ENCODE measurements around the gene AP1S3.
"Not testable (repeated sequence)": the region's sequence is repeated elsewhere in the genome, so short reads cannot be mapped to it uniquely, and the experiment has no call there.

Gene AP1S3

DNA sequence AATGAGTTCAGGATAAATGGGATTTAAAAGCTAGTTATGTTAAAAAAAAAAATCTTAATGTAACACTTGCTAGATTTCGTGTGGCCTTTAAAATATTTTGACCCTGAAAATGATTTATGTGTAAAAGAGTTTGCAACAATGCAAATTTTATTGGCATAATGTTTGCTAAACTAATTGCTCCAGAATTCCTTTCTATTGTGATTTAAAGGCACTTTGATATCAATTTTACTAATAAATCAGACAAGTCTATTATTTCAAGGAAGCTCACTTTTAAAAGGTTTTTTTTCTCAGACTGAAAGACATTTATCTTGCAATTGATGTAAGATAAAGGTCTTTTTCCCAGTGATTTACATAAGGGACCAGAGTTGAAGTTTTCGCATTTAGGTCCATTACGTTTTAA, 17.5 kb downstream of the AP1S3 start:
- H3K4me3 ChIP-seq (ENCODE audit: low read depth, low read length, poor library complexity, severe bottlenecking): no peak overlapping the region

DNA sequence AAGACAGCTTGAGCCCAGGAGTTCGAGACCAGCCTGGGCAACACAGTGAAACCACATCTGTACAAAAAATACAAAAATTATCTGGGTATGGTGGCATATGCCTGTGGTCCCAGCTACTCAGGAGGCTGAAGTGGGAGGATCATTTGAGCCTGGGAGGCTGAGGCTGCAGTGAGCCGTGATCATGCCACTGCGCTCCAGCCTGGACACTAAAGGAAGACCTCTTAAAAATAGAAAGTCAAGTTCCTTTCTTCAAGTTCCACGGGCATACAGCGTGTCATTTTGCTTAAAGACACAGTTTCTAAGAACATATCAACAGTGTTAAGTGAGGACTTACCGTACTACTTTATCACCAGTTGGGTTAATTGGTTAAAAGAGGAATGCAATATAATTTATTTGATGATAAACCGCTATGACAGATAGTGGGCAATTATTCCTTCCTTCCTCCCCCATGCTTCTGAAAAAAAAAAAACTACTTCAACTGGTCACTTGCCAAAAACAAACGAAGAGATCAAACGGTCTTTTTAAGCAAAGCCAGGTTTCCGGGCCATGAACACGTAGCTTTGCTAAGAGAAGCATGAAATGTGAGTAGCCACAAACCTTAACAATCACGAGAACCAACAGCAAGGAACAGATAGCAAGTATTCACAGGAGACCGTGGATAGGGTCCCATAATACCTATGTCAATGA, 21.4 kb downstream of the AP1S3 start:
- Histone ChIP-seq H3K4me3 (ENCODE audit: low read depth, low read length, poor library complexity, severe bottlenecking) (peak overlapping the region; percentile 28), H3K4me2 (ENCODE audit: low read length) (peak overlapping the region; percentile 62), H3K79me2 (ENCODE audit: insufficient read depth, low read length) (peaks cover 92% of the 10 kb centered on the region), H3K27ac (ENCODE audit: low read depth, low read length, poor library complexity, severe bottlenecking) (peak overlapping the region; percentile 87), H3K4me1 (ENCODE audit: insufficient read depth, low read length, severe bottlenecking) (peaks cover 83% of the 10 kb centered on the region), H4K20me1 (ENCODE audit: insufficient read depth, low read length) (no peaks in the 10 kb centered on the region), H3K27me3 (ENCODE audit: insufficient read depth, low read length) (no peaks in the 10 kb centered on the region), H3F3A (ENCODE audit: insufficient read depth, low read length) (no peaks in the 10 kb centered on the region), H2AFZ (ENCODE audit: low read length) (no peak overlapping the region), H3K36me3 (ENCODE audit: insufficient read depth, low read length) (no peaks in the 10 kb centered on the region), H3K9me2 (ENCODE audit: low read depth, low read length) (no peaks in the 10 kb centered on the region), H3K9me3 (ENCODE audit: low read length) (no peaks in the 10 kb centered on the region), H3K9ac (ENCODE audit: low read length) (peak overlapping the region; percentile 31; the same call in 1 of the 2 replicates)
- TF ChIP-seq, protein P1, sequence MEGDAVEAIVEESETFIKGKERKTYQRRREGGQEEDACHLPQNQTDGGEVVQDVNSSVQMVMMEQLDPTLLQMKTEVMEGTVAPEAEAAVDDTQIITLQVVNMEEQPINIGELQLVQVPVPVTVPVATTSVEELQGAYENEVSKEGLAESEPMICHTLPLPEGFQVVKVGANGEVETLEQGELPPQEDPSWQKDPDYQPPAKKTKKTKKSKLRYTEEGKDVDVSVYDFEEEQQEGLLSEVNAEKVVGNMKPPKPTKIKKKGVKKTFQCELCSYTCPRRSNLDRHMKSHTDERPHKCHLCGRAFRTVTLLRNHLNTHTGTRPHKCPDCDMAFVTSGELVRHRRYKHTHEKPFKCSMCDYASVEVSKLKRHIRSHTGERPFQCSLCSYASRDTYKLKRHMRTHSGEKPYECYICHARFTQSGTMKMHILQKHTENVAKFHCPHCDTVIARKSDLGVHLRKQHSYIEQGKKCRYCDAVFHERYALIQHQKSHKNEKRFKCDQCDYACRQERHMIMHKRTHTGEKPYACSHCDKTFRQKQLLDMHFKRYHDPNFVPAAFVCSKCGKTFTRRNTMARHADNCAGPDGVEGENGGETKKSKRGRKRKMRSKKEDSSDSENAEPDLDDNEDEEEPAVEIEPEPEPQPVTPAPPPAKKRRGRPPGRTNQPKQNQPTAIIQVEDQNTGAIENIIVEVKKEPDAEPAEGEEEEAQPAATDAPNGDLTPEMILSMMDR (IDR thresholded peaks at IDR 0.05; ENCODE audit: low read length): no peak
- no peak for TF ChIP-seq EZH2 (IDR thresholded peaks at IDR 0.05; ENCODE audit: borderline replicate concordance, low read length)

More for the DNA sequence above, 17.5 kb downstream of the AP1S3 start:
- Histone ChIP-seq H3K27me3 (ENCODE audit: insufficient read depth, low read length) (no peaks in the 10 kb centered on the region), H3K9ac (ENCODE audit: low read length) (peak overlapping the region; percentile 43), H3K9me3 (ENCODE audit: low read length) (no peaks in the 10 kb centered on the region), H3K79me2 (ENCODE audit: insufficient read depth, low read length) (peaks cover 71% of the 10 kb centered on the region), H4K20me1 (ENCODE audit: insufficient read depth, low read length) (no peaks in the 10 kb centered on the region), H3K27ac (ENCODE audit: low read depth, low read length, poor library complexity, severe bottlenecking) (peak overlapping the region; percentile 95), H2AFZ (ENCODE audit: low read length) (no peak overlapping the region), H3K9me2 (ENCODE audit: low read depth, low read length) (no peaks in the 10 kb centered on the region), H3K4me1 (ENCODE audit: insufficient read depth, low read length, severe bottlenecking) (peaks cover 96% of the 10 kb centered on the region), H3K4me2 (ENCODE audit: low read length) (peak overlapping the region; percentile 58; the same call in 1 of the 2 replicates), H3K36me3 (ENCODE audit: insufficient read depth, low read length) (no peaks in the 10 kb centered on the region), H3F3A (ENCODE audit: insufficient read depth, low read length) (peaks cover 5% of the 10 kb centered on the region; the same call in 1 of the 2 replicates)
- TF ChIP-seq, protein P1 (IDR thresholded peaks at IDR 0.05; ENCODE audit: low read length): no peak
- no peak for TF ChIP-seq EZH2 (IDR thresholded peaks at IDR 0.05; ENCODE audit: borderline replicate concordance, low read length)

DNA sequence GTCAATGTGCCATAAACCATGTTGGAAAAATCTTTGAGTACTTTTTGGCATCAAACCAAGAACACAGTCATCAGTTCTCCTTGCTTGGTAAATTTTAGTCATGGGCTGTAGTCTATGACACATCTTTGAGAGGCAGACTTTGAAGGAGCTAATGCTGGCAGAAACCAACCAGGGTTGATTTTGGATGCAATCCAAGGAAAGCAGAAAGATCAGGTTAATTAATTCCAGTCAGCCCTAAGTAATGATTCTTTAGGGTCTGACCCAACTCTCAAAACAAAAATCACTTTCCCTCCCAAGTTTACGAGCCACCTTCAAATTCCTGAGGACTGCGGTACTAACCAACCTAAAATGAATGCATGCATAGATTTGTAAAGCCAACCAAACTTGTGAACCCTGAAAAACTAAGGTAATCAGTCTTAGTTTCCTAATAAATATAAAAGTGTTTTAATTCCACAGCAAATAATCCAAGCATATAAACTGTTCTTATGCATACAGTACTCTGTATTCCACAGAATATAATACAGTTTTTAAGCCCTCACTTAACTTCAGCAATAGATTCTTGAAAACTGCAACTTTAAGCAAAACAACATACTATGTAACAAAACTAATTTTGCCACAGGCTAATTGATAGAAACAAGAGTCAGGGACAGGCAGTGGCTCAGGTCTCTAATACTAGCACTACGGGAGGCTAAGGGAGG, 22.0 kb downstream of the AP1S3 start:
- Histone ChIP-seq H3K27ac (ENCODE audit: low read depth, low read length, poor library complexity, severe bottlenecking) (peak overlapping the region; percentile 87), H3K9me2 (ENCODE audit: low read depth, low read length) (no peaks in the 10 kb centered on the region), H3F3A (ENCODE audit: insufficient read depth, low read length) (no peaks in the 10 kb centered on the region), H2AFZ (ENCODE audit: low read length) (no peak overlapping the region), H4K20me1 (ENCODE audit: insufficient read depth, low read length) (no peaks in the 10 kb centered on the region), H3K4me3 (ENCODE audit: low read depth, low read length, poor library complexity, severe bottlenecking) (peak overlapping the region; percentile 28), H3K79me2 (ENCODE audit: insufficient read depth, low read length) (peaks cover 92% of the 10 kb centered on the region), H3K9me3 (ENCODE audit: low read length) (no peaks in the 10 kb centered on the region), H3K36me3 (ENCODE audit: insufficient read depth, low read length) (no peaks in the 10 kb centered on the region), H3K4me2 (ENCODE audit: low read length) (peak overlapping the region; percentile 62), H3K27me3 (ENCODE audit: insufficient read depth, low read length) (no peaks in the 10 kb centered on the region), H3K4me1 (ENCODE audit: insufficient read depth, low read length, severe bottlenecking) (peaks cover 80% of the 10 kb centered on the region), H3K9ac (ENCODE audit: low read length) (peak overlapping the region; percentile 31; the same call in 1 of the 2 replicates)
- no peak for TF ChIP-seq EZH2 (IDR thresholded peaks at IDR 0.05; ENCODE audit: borderline replicate concordance, low read length)
- TF ChIP-seq, protein P1 (IDR thresholded peaks at IDR 0.05; ENCODE audit: low read length): no peak

DNA sequence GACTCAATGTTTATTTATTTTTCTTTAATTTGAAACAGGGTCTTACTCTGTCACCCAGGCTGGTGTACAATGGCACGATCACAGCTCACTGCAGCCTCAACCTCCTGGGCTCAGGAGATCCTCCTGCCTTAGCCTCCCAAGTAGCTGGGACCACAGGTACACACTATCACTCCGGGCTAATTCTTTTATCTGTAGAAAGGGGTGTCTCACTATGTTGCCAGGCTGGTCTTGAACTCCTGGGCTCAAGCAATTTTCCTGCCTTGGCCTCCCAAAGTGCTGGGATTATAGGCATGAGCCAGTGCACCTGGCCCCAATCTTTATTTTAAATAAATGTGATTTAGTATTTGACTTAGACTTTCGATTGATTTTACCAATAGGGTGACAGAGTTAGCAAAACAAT, 22.6 kb downstream of the AP1S3 start:
- H4K20me1 ChIP-seq (ENCODE audit: insufficient read depth, low read length); H3K9ac ChIP-seq (ENCODE audit: low read length); H3K9me3 ChIP-seq (ENCODE audit: low read length); H3K36me3 ChIP-seq (ENCODE audit: insufficient read depth, low read length); H3F3A ChIP-seq (ENCODE audit: insufficient read depth, low read length); H3K4me3 ChIP-seq (ENCODE audit: low read depth, low read length, poor library complexity, severe bottlenecking); H2AFZ ChIP-seq (ENCODE audit: low read length); H3K9me2 ChIP-seq (ENCODE audit: low read depth, low read length); H3K27me3 ChIP-seq (ENCODE audit: insufficient read depth, low read length): not testable (repeated sequence)
- Histone ChIP-seq H3K4me1 (ENCODE audit: insufficient read depth, low read length, severe bottlenecking) (peaks cover 79% of the 10 kb centered on the region), H3K4me2 (ENCODE audit: low read length) (peak overlapping the region; percentile 54; the same call in 1 of the 2 replicates), H3K27ac (ENCODE audit: low read depth, low read length, poor library complexity, severe bottlenecking) (peak overlapping the region; percentile 87), H3K79me2 (ENCODE audit: insufficient read depth, low read length) (peaks cover 92% of the 10 kb centered on the region)
